Measurements from ENCODE around the gene STK4. TPM values are rescaled to one million over a fixed set of nuclear protein-coding genes. Genes with fewer than 3 reads are reported as not detected.

The STK4 gene
- total RNA-seq (2014; rRNA removed; shearing (Covaris generic)): 31.4 and 34.4 TPM in 2 replicates
- polyA plus RNA-seq (2015; cell fraction: cytosol; rRNA removed): 26.5 and 33.6 TPM in 2 replicates
- 34.6 and 44.3 TPM in 2 replicates for polyA plus RNA-seq (2015; cell fraction: nucleus; rRNA removed)

- peak; percentile 94 for DNase-seq (ENCODE audit: low read depth, low spot score)
- in situ Hi-C loops (cut with HindIII; ENCODE audit: low pct_unique_long_range_greater_than_20kb, low sequenced_read_pairs): no loop called here
Measured at GRCh38 chr20:44966030-44966961, at the start of gene STK4. Gene STK4 (plus strand): TSS chr20:44966512. CDS start chr20:44966569, 57 bp downstream.

GRCh38 chr20:44916586-44916985 is 49.7 kb upstream of the STK4 start:
- DNase-seq (ENCODE audit: low read depth, low spot score): no peak
- in situ Hi-C loops (cut with HindIII; ENCODE audit: low pct_unique_long_range_greater_than_20kb, low sequenced_read_pairs): no loop called here

GRCh38 chr20:44917399-44917798 is 48.9 kb upstream of the STK4 start:
- no peak for DNase-seq (ENCODE audit: low read depth, low spot score)
- in situ Hi-C loops (cut with HindIII; ENCODE audit: low pct_unique_long_range_greater_than_20kb, low sequenced_read_pairs): no loop called here

- in situ Hi-C loops (cut with HindIII; ENCODE audit: low pct_unique_long_range_greater_than_20kb, low sequenced_read_pairs): no loop called here
- DNase-seq (ENCODE audit: low read depth, low spot score): no peak
Measured at GRCh38 chr20:44918342-44918741, 48.0 kb upstream of the STK4 start.

GRCh38 chr20:44918761-44919160 is 47.6 kb upstream of the STK4 start:
- in situ Hi-C loops (cut with HindIII; ENCODE audit: low pct_unique_long_range_greater_than_20kb, low sequenced_read_pairs): no loop called here
- DNase-seq (ENCODE audit: low read depth, low spot score): no peak

- no peak for DNase-seq (ENCODE audit: low read depth, low spot score)
- in situ Hi-C loops (cut with HindIII; ENCODE audit: low pct_unique_long_range_greater_than_20kb, low sequenced_read_pairs): no loop called here
Measured at GRCh38 chr20:44921447-44921846, 44.9 kb upstream of the STK4 start.

GRCh38 chr20:44924541-44924940 is 41.8 kb upstream of the STK4 start:
- in situ Hi-C loops (cut with HindIII; ENCODE audit: low pct_unique_long_range_greater_than_20kb, low sequenced_read_pairs): no loop called here
- no peak for DNase-seq (ENCODE audit: low read depth, low spot score)

GRCh38 chr20:44928595-44928994 is 37.7 kb upstream of the STK4 start:
- in situ Hi-C loops (cut with HindIII; ENCODE audit: low pct_unique_long_range_greater_than_20kb, low sequenced_read_pairs): no loop called here

GRCh38 chr20:44930517-44931168 is 35.7 kb upstream of the STK4 start:
- in situ Hi-C loops (cut with HindIII; ENCODE audit: low pct_unique_long_range_greater_than_20kb, low sequenced_read_pairs): no loop called here
- DNase-seq (ENCODE audit: low read depth, low spot score): no peak

More at GRCh38 chr20:44928595-44928994, 37.7 kb upstream of the STK4 start:
- no peak for DNase-seq (ENCODE audit: low read depth, low spot score)

GRCh38 chr20:44931911-44932310 is 34.4 kb upstream of the STK4 start:
- in situ Hi-C loops (cut with HindIII; ENCODE audit: low pct_unique_long_range_greater_than_20kb, low sequenced_read_pairs): no loop called here
- DNase-seq (ENCODE audit: low read depth, low spot score): no peak

- in situ Hi-C loops (cut with HindIII; ENCODE audit: low pct_unique_long_range_greater_than_20kb, low sequenced_read_pairs): no loop called here
- no peak for DNase-seq (ENCODE audit: low read depth, low spot score)
Measured at GRCh38 chr20:44932916-44933315, 33.4 kb upstream of the STK4 start.

GRCh38 chr20:44936510-44936909 is 29.8 kb upstream of the STK4 start:
- in situ Hi-C loops (cut with HindIII; ENCODE audit: low pct_unique_long_range_greater_than_20kb, low sequenced_read_pairs): no loop called here
- DNase-seq (ENCODE audit: low read depth, low spot score): no peak

GRCh38 chr20:44938637-44939036 is 27.7 kb upstream of the STK4 start:
- in situ Hi-C loops (cut with HindIII; ENCODE audit: low pct_unique_long_range_greater_than_20kb, low sequenced_read_pairs): no loop called here
- DNase-seq (ENCODE audit: low read depth, low spot score): no peak

- in situ Hi-C loops (cut with HindIII; ENCODE audit: low pct_unique_long_range_greater_than_20kb, low sequenced_read_pairs): no loop called here
- no peak for DNase-seq (ENCODE audit: low read depth, low spot score)
Measured at GRCh38 chr20:44941120-44941691, 25.1 kb upstream of the STK4 start.

GRCh38 chr20:44942264-44942973 is 23.9 kb upstream of the STK4 start:
- peak; percentile 35 for DNase-seq (ENCODE audit: low read depth, low spot score)
- in situ Hi-C loops (cut with HindIII; ENCODE audit: low pct_unique_long_range_greater_than_20kb, low sequenced_read_pairs): no loop called here

- DNase-seq (ENCODE audit: low read depth, low spot score): no peak
- in situ Hi-C loops (cut with HindIII; ENCODE audit: low pct_unique_long_range_greater_than_20kb, low sequenced_read_pairs): no loop called here
Measured at GRCh38 chr20:44943828-44944227, 22.5 kb upstream of the STK4 start.

GRCh38 chr20:44945261-44945660 is 21.1 kb upstream of the STK4 start:
- no peak for DNase-seq (ENCODE audit: low read depth, low spot score)
- in situ Hi-C loops (cut with HindIII; ENCODE audit: low pct_unique_long_range_greater_than_20kb, low sequenced_read_pairs): no loop called here

All from SK-MEL-5 (cell line).